Measurements from ENCODE around the gene TJP3.

Gene TJP3

GRCh38 chr19:3740431-3740830 is 32.2 kb downstream of the TJP3 start:
- H3K9ac ChIP-seq (ENCODE audit: low read length in 5 of 5) = no peak overlapping the region
- H3K9me3 ChIP-seq (ENCODE audit: control insufficient read depth in 5 of 5, low read length in 5 of 5) = peaks cover 0 to 3% (median 0%) of the 10 kb centered on the region in 5 donors
- H3K4me1 ChIP-seq (ENCODE audit: control insufficient read depth in 5 of 5, insufficient read depth in 5 of 5, low read length in 5 of 5) = no peaks in the 10 kb centered on the region
- peaks cover 0 to 21% (median 9%) of the 10 kb centered on the region in 5 donors for H3K27me3 ChIP-seq (ENCODE audit: control insufficient read depth in 5 of 5, insufficient read depth in 4 of 5, low read length in 5 of 5)
- no peak overlapping the region for H3K27ac ChIP-seq (ENCODE audit: low read depth, low read length)
- no peak overlapping the region for H3K4me3 ChIP-seq (ENCODE audit: low read depth in 1 of 5, low read length in 5 of 5)
- no peaks in the 10 kb centered on the region for H3K36me3 ChIP-seq (ENCODE audit: control insufficient read depth in 5 of 5, insufficient read depth in 5 of 5, low read length in 5 of 5)

GRCh38 chr19:3743486-3743885 is 35.3 kb downstream of the TJP3 start:
- H3K9ac ChIP-seq (ENCODE audit: low read length in 5 of 5) = no peak overlapping the region
- peaks cover 0 to 3% (median 0%) of the 10 kb centered on the region in 5 donors for H3K9me3 ChIP-seq (ENCODE audit: control insufficient read depth in 5 of 5, low read length in 5 of 5)
- no peaks in the 10 kb centered on the region for H3K36me3 ChIP-seq (ENCODE audit: control insufficient read depth in 5 of 5, insufficient read depth in 5 of 5, low read length in 5 of 5)
- H3K27ac ChIP-seq (ENCODE audit: low read depth, low read length) = no peak overlapping the region
- no peaks in the 10 kb centered on the region for H3K4me1 ChIP-seq (ENCODE audit: control insufficient read depth in 5 of 5, insufficient read depth in 5 of 5, low read length in 5 of 5)
- peaks cover 0 to 19% (median 17%) of the 10 kb centered on the region in 5 donors for H3K27me3 ChIP-seq (ENCODE audit: control insufficient read depth in 5 of 5, insufficient read depth in 4 of 5, low read length in 5 of 5)
- H3K4me3 ChIP-seq (ENCODE audit: low read depth in 1 of 5, low read length in 5 of 5) = no peak overlapping the region

- H3K36me3 ChIP-seq (ENCODE audit: control insufficient read depth in 5 of 5, insufficient read depth in 5 of 5, low read length in 5 of 5) = peaks cover 0 to 11% (median 11%) of the 10 kb centered on the region in 5 donors
- no peak overlapping the region for H3K27ac ChIP-seq (ENCODE audit: low read depth, low read length)
- no peak overlapping the region for H3K9ac ChIP-seq (ENCODE audit: low read length in 5 of 5)
- no peaks in the 10 kb centered on the region for H3K4me1 ChIP-seq (ENCODE audit: control insufficient read depth in 5 of 5, insufficient read depth in 5 of 5, low read length in 5 of 5)
- peaks cover 0 to 17% (median 15%) of the 10 kb centered on the region in 5 donors for H3K27me3 ChIP-seq (ENCODE audit: control insufficient read depth in 5 of 5, insufficient read depth in 4 of 5, low read length in 5 of 5)
- no peak overlapping the region for H3K4me3 ChIP-seq (ENCODE audit: low read depth in 1 of 5, low read length in 5 of 5)
- peaks cover 0 to 3% (median 0%) of the 10 kb centered on the region in 5 donors for H3K9me3 ChIP-seq (ENCODE audit: control insufficient read depth in 5 of 5, low read length in 5 of 5)
Observed at GRCh38 chr19:3745363-3746045, 37.3 kb downstream of the TJP3 start.

GRCh38 chr19:3746371-3747056 is 38.3 kb downstream of the TJP3 start:
- Histone ChIP-seq H3K4me3 (ENCODE audit: low read depth in 1 of 5, low read length in 5 of 5) (no peak overlapping the region), H3K4me1 (ENCODE audit: control insufficient read depth in 5 of 5, insufficient read depth in 5 of 5, low read length in 5 of 5) (no peaks in the 10 kb centered on the region), H3K36me3 (ENCODE audit: control insufficient read depth in 5 of 5, insufficient read depth in 5 of 5, low read length in 5 of 5) (peaks cover 0 to 21% (median 21%) of the 10 kb centered on the region in 5 donors), H3K9ac (ENCODE audit: low read length in 5 of 5) (no peak overlapping the region), H3K9me3 (ENCODE audit: control insufficient read depth in 5 of 5, low read length in 5 of 5) (peaks cover 0 to 3% (median 0%) of the 10 kb centered on the region in 5 donors), H3K27ac (ENCODE audit: low read depth, low read length) (no peak overlapping the region), H3K27me3 (ENCODE audit: control insufficient read depth in 5 of 5, insufficient read depth in 4 of 5, low read length in 5 of 5) (peaks cover 0 to 17% (median 15%) of the 10 kb centered on the region in 5 donors)

- Histone ChIP-seq H3K36me3 (ENCODE audit: control insufficient read depth in 5 of 5, insufficient read depth in 5 of 5, low read length in 5 of 5) (peaks cover 0 to 46% (median 42%) of the 10 kb centered on the region in 5 donors), H3K9me3 (ENCODE audit: control insufficient read depth in 5 of 5, low read length in 5 of 5) (no peaks in the 10 kb centered on the region), H3K9ac (ENCODE audit: low read length in 5 of 5) (no peak overlapping the region), H3K27ac (ENCODE audit: low read depth, low read length) (no peak overlapping the region), H3K4me1 (ENCODE audit: control insufficient read depth in 5 of 5, insufficient read depth in 5 of 5, low read length in 5 of 5) (no peaks in the 10 kb centered on the region), H3K4me3 (ENCODE audit: low read depth in 1 of 5, low read length in 5 of 5) (no peak overlapping the region), H3K27me3 (ENCODE audit: control insufficient read depth in 5 of 5, insufficient read depth in 4 of 5, low read length in 5 of 5) (peaks cover 0 to 17% (median 15%) of the 10 kb centered on the region in 5 donors)
Observed at GRCh38 chr19:3748965-3749364, 40.8 kb downstream of the TJP3 start.

GRCh38 chr19:3750211-3750610 is 42.0 kb downstream of the TJP3 start:
- H3K27ac ChIP-seq (ENCODE audit: low read depth, low read length) = no peak overlapping the region
- no peak overlapping the region for H3K9ac ChIP-seq (ENCODE audit: low read length in 5 of 5)
- no peaks in the 10 kb centered on the region for H3K4me1 ChIP-seq (ENCODE audit: control insufficient read depth in 5 of 5, insufficient read depth in 5 of 5, low read length in 5 of 5)
- H3K36me3 ChIP-seq (ENCODE audit: control insufficient read depth in 5 of 5, insufficient read depth in 5 of 5, low read length in 5 of 5) = peaks cover 0 to 50% (median 44%) of the 10 kb centered on the region in 5 donors
- H3K9me3 ChIP-seq (ENCODE audit: control insufficient read depth in 5 of 5, low read length in 5 of 5) = no peaks in the 10 kb centered on the region
- H3K27me3 ChIP-seq (ENCODE audit: control insufficient read depth in 5 of 5, insufficient read depth in 4 of 5, low read length in 5 of 5) = peaks cover 0 to 17% (median 15%) of the 10 kb centered on the region in 5 donors
- no peak overlapping the region for H3K4me3 ChIP-seq (ENCODE audit: low read depth in 1 of 5, low read length in 5 of 5)

- H3K36me3 ChIP-seq (ENCODE audit: control insufficient read depth in 5 of 5, insufficient read depth in 5 of 5, low read length in 5 of 5) = peaks cover 0 to 50% (median 44%) of the 10 kb centered on the region in 5 donors
- no peak overlapping the region for H3K4me3 ChIP-seq (ENCODE audit: low read depth in 1 of 5, low read length in 5 of 5)
- H3K27ac ChIP-seq (ENCODE audit: low read depth, low read length) = no peak overlapping the region
- no peak overlapping the region for H3K9ac ChIP-seq (ENCODE audit: low read length in 5 of 5)
- no peaks in the 10 kb centered on the region for H3K9me3 ChIP-seq (ENCODE audit: control insufficient read depth in 5 of 5, low read length in 5 of 5)
- peaks cover 0 to 13% (median 11%) of the 10 kb centered on the region in 5 donors for H3K27me3 ChIP-seq (ENCODE audit: control insufficient read depth in 5 of 5, insufficient read depth in 4 of 5, low read length in 5 of 5)
- H3K4me1 ChIP-seq (ENCODE audit: control insufficient read depth in 5 of 5, insufficient read depth in 5 of 5, low read length in 5 of 5) = no peaks in the 10 kb centered on the region
Observed at GRCh38 chr19:3751236-3751635, 43.1 kb downstream of the TJP3 start.

GRCh38 chr19:3752492-3752891 is 44.3 kb downstream of the TJP3 start:
- H3K4me3 ChIP-seq (ENCODE audit: low read depth in 1 of 5, low read length in 5 of 5) = no peak overlapping the region
- no peak overlapping the region for H3K27ac ChIP-seq (ENCODE audit: low read depth, low read length)
- no peaks in the 10 kb centered on the region for H3K9me3 ChIP-seq (ENCODE audit: control insufficient read depth in 5 of 5, low read length in 5 of 5)
- H3K27me3 ChIP-seq (ENCODE audit: control insufficient read depth in 5 of 5, insufficient read depth in 4 of 5, low read length in 5 of 5) = peaks cover 0 to 6% (median 5%) of the 10 kb centered on the region in 5 donors
- H3K9ac ChIP-seq (ENCODE audit: low read length in 5 of 5) = no peak overlapping the region
- H3K36me3 ChIP-seq (ENCODE audit: control insufficient read depth in 5 of 5, insufficient read depth in 5 of 5, low read length in 5 of 5) = peaks cover 0 to 57% (median 44%) of the 10 kb centered on the region in 5 donors
- H3K4me1 ChIP-seq (ENCODE audit: control insufficient read depth in 5 of 5, insufficient read depth in 5 of 5, low read length in 5 of 5) = no peaks in the 10 kb centered on the region

- Histone ChIP-seq H3K4me1 (ENCODE audit: control insufficient read depth in 5 of 5, insufficient read depth in 5 of 5, low read length in 5 of 5) (no peaks in the 10 kb centered on the region), H3K27me3 (ENCODE audit: control insufficient read depth in 5 of 5, insufficient read depth in 4 of 5, low read length in 5 of 5) (no peaks in the 10 kb centered on the region), H3K27ac (ENCODE audit: low read depth, low read length) (no peak overlapping the region), H3K9ac (ENCODE audit: low read length in 5 of 5) (no peak overlapping the region), H3K4me3 (ENCODE audit: low read depth in 1 of 5, low read length in 5 of 5) (no peak overlapping the region), H3K9me3 (ENCODE audit: control insufficient read depth in 5 of 5, low read length in 5 of 5) (no peaks in the 10 kb centered on the region), H3K36me3 (ENCODE audit: control insufficient read depth in 5 of 5, insufficient read depth in 5 of 5, low read length in 5 of 5) (peaks cover 0 to 60% (median 46%) of the 10 kb centered on the region in 5 donors)
Observed at GRCh38 chr19:3753631-3754410, 45.6 kb downstream of the TJP3 start.
